H1 (cell line): ENCODE results near the gene IQCM. TPM values are rescaled to one million over a fixed set of nuclear protein-coding genes. Genes with fewer than 3 reads are reported as not detected.

Experiments
- ATF3 ChIP-seq: IDR thresholded peaks from 2 replicates; pipeline ENCODE4 v1.6.1; 2011; ENCODE audit warnings: low read depth, mild to moderate bottlenecking, low read length; ENCODE audit not compliant: insufficient read depth
- GTF2F1 ChIP-seq: IDR thresholded peaks from 2 replicates; pipeline ENCODE4 v1.6.1; 2012; ENCODE audit warnings: low read depth, low read length, improper control_type of control experiment, borderline replicate concordance
- RAD21 ChIP-seq, 2 experiments: IDR thresholded peaks in 1 of 2; conservative IDR thresholded peaks in 1 of 2; 2 replicates each; pipeline ENCODE4 v1.6.1; 2011; ENCODE audit warnings: low read depth in 2 of 2, low read length in 2 of 2, improper control_type of control experiment in 1 of 2, inconsistent platforms in 1 of 2, mild to moderate bottlenecking in 1 of 2, moderate library complexity in 1 of 2
- RNF2 ChIP-seq: fragments of 200-900, 300-1000 bp; sonication (generic); IDR thresholded peaks from 2 replicates; pipeline ENCODE4 v1.7.1; 2016; ENCODE audit warnings: borderline replicate concordance, low read depth, mild to moderate bottlenecking, antibody characterized with exemption, low read length; ENCODE audit not compliant: poor library complexity, severe bottlenecking; ENCODE audit errors: missing control alignments
- RXRA ChIP-seq: IDR thresholded peaks from 2 replicates; pipeline ENCODE4 v1.6.1; 2011; ENCODE audit warnings: low read depth, mild to moderate bottlenecking, low read length, moderate library complexity; ENCODE audit not compliant: insufficient read depth
- SP1 ChIP-seq: IDR thresholded peaks from 2 replicates; pipeline ENCODE4 v1.6.1; 2011; ENCODE audit warnings: low read depth, low read length
- SP4 ChIP-seq: IDR thresholded peaks from 2 replicates; pipeline ENCODE4 v1.6.1; 2012; ENCODE audit warnings: low read length, inconsistent platforms
- TBP ChIP-seq: IDR thresholded peaks from 2 replicates; pipeline ENCODE4 v1.6.1; 2011; ENCODE audit warnings: low read depth, low read length, improper control_type of control experiment
- polyA plus RNA-seq, 7 experiments: library from polyadenylated mRNA; depleted of rRNA in 3 of 7; stranded (reverse) in 5 of 7; unstranded in 2 of 7; fragments of >200 nt in 5 of 7; fragments of 200-250 nt in 2 of 7; gene quantifications; 1 replicate in 5 of 7; 2 replicates in 1 of 7; 4 replicates in 1 of 7; pipeline versions ENCODE4 v1.2.1 to v1.2.3, GENCODE V29; 2011 to 2013; ENCODE audit warnings: missing spikeins in 2 of 7, mixed read lengths in 2 of 7
- total RNA-seq: library from RNA; stranded (reverse); fragmentation: NEBNext Ultra II Directional; extraction: Animal tissue kit (Norgen Biotek cat#: 25700); gene quantifications from 2 replicates; pipeline ENCODE4 v1.2.1, GENCODE V29; 2021
- TF ChIP-seq, protein P1 (sequence below): fragments of 300-600 bp; sonication (generic); IDR thresholded peaks from 2 replicates; pipeline ENCODE4 v1.7.1; 2012; ENCODE audit warnings: low read length, moderate library complexity, mild to moderate bottlenecking, inconsistent platforms; ENCODE audit not compliant: insufficient replicate concordance

The IQCM gene
- total and polyA plus RNA-seq, 2 of the 8 experiments (the other 6 are each of a cell fraction or from before 2014, with no cell fraction given) = not detected

DNA sequence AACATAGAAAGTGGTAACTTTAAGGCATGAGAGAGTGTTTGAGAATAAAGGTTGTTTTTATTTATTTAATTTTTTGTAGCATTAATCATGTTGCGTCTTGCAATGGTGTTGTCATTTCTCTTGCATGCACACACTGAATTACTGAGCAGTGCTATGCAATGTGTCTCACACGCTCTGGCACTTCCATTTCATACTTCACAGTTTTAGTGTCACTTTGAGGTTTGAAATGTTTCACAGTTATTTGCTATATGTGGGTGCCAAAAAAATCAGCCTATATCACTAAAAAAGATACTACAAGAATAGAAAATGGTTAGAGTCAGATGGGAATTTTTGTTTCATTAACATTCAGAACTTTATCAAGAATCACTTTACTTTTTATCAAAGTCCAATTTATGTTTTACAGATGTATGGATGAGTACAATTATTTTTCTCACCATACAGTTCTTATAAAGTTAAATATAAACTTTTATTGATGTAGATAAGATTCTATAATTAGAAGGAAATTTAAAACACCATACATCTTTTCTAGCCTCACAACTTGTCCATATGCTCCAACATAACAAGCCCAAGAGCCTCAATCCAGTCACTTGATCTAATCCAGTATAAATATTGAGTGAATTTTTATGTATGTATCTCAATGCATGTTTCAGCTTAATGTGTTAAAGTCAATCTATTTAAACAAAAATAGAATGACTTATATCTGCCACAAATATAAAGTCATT lies 114.0 kb downstream of the IQCM start (continued):
- TF ChIP-seq, protein P1, sequence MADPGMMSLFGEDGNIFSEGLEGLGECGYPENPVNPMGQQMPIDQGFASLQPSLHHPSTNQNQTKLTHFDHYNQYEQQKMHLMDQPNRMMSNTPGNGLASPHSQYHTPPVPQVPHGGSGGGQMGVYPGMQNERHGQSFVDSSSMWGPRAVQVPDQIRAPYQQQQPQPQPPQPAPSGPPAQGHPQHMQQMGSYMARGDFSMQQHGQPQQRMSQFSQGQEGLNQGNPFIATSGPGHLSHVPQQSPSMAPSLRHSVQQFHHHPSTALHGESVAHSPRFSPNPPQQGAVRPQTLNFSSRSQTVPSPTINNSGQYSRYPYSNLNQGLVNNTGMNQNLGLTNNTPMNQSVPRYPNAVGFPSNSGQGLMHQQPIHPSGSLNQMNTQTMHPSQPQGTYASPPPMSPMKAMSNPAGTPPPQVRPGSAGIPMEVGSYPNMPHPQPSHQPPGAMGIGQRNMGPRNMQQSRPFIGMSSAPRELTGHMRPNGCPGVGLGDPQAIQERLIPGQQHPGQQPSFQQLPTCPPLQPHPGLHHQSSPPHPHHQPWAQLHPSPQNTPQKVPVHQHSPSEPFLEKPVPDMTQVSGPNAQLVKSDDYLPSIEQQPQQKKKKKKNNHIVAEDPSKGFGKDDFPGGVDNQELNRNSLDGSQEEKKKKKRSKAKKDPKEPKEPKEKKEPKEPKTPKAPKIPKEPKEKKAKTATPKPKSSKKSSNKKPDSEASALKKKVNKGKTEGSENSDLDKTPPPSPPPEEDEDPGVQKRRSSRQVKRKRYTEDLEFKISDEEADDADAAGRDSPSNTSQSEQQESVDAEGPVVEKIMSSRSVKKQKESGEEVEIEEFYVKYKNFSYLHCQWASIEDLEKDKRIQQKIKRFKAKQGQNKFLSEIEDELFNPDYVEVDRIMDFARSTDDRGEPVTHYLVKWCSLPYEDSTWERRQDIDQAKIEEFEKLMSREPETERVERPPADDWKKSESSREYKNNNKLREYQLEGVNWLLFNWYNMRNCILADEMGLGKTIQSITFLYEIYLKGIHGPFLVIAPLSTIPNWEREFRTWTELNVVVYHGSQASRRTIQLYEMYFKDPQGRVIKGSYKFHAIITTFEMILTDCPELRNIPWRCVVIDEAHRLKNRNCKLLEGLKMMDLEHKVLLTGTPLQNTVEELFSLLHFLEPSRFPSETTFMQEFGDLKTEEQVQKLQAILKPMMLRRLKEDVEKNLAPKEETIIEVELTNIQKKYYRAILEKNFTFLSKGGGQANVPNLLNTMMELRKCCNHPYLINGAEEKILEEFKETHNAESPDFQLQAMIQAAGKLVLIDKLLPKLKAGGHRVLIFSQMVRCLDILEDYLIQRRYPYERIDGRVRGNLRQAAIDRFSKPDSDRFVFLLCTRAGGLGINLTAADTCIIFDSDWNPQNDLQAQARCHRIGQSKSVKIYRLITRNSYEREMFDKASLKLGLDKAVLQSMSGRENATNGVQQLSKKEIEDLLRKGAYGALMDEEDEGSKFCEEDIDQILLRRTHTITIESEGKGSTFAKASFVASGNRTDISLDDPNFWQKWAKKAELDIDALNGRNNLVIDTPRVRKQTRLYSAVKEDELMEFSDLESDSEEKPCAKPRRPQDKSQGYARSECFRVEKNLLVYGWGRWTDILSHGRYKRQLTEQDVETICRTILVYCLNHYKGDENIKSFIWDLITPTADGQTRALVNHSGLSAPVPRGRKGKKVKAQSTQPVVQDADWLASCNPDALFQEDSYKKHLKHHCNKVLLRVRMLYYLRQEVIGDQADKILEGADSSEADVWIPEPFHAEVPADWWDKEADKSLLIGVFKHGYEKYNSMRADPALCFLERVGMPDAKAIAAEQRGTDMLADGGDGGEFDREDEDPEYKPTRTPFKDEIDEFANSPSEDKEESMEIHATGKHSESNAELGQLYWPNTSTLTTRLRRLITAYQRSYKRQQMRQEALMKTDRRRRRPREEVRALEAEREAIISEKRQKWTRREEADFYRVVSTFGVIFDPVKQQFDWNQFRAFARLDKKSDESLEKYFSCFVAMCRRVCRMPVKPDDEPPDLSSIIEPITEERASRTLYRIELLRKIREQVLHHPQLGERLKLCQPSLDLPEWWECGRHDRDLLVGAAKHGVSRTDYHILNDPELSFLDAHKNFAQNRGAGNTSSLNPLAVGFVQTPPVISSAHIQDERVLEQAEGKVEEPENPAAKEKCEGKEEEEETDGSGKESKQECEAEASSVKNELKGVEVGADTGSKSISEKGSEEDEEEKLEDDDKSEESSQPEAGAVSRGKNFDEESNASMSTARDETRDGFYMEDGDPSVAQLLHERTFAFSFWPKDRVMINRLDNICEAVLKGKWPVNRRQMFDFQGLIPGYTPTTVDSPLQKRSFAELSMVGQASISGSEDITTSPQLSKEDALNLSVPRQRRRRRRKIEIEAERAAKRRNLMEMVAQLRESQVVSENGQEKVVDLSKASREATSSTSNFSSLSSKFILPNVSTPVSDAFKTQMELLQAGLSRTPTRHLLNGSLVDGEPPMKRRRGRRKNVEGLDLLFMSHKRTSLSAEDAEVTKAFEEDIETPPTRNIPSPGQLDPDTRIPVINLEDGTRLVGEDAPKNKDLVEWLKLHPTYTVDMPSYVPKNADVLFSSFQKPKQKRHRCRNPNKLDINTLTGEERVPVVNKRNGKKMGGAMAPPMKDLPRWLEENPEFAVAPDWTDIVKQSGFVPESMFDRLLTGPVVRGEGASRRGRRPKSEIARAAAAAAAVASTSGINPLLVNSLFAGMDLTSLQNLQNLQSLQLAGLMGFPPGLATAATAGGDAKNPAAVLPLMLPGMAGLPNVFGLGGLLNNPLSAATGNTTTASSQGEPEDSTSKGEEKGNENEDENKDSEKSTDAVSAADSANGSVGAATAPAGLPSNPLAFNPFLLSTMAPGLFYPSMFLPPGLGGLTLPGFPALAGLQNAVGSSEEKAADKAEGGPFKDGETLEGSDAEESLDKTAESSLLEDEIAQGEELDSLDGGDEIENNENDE = no peak
- TF ChIP-seq TBP (no peak), RXRA (no peak), RNF2 (no peak), GTF2F1 (no peak), SP1 (no peak), RAD21 (IDR thresholded peaks at IDR 0.05 in 1 of 2, conservative IDR thresholded peaks at IDR 0.05 in 1 of 2; ENCODE audit: low read depth in 2 of 2, low read length in 2 of 2) (no peak), ATF3 (no peak), SP4 (no peak)
